SK-N-SH (cell line): ENCODE data around the gene NPIPA1. TPM values are rescaled to one million over a fixed set of nuclear protein-coding genes. Genes with fewer than 3 reads are reported as not detected.
"Not testable (repeated sequence)": the region's sequence is repeated elsewhere in the genome, so short reads cannot be mapped to it uniquely, and the experiment has no call there.

Experiments used
- CTCF ChIA-PET: fragments of 300-600, 350-600 bp; formaldehyde crosslinking; extraction: SDS; loops from one replicate; lab custom pipeline; 2021; lab: Yijun Ruan, JAX
- POLR2A ChIA-PET: fragments of 350-600 bp; sonication (Branson Sonifier 250); formaldehyde crosslinking; extraction: SDS; loops from one replicate; lab custom pipeline; 2020; ENCODE audit warnings: antibody characterized with exemption, inconsistent platforms; lab: Yijun Ruan, JAX
- DNase-seq: peaks from one replicate; pipeline ENCODE4 v3.0.0; 2012
- H2AFZ ChIP-seq: fragments of 200-600 bp; sonication (generic); 2 replicates; pipeline ENCODE4 v1.8.1; 2016; ENCODE audit warnings: antibody characterized with exemption, mild to moderate bottlenecking, low read depth
- H3F3A ChIP-seq: fragments of 200-600 bp; sonication (generic); replicated peaks from 2 replicates; pipeline ENCODE3; 2016; ENCODE audit warnings: antibody characterized with exemption, mild to moderate bottlenecking; ENCODE audit not compliant: insufficient read depth
- H3K27ac ChIP-seq, 2 experiments: fragments of 200-500 bp in 1 of 2; fragments of 200-600 bp in 1 of 2; sonication (Bioruptor generic) in 1 of 2; sonication (generic), shearing (Covaris generic) in 1 of 2; 2 replicates each; pipeline versions ENCODE4 v1.5.1 to v1.6.1; 2014 to 2016; ENCODE audit warnings: low read depth in 2 of 2, inconsistent platforms in 1 of 2, low read length in 1 of 2, mild to moderate bottlenecking in 1 of 2, mixed read lengths in 1 of 2
- H3K27me3 ChIP-seq: fragments of 200-600 bp; sonication (generic), shearing (Covaris generic); 2 replicates; pipeline ENCODE4 v1.6.1; 2016; ENCODE audit warnings: mixed run types; ENCODE audit not compliant: insufficient read depth
- H3K36me3 ChIP-seq, 2 experiments: fragments of 200-500 bp in 1 of 2; fragments of 200-600 bp in 1 of 2; sonication (Bioruptor generic) in 1 of 2; sonication (generic) in 1 of 2; replicated peaks in 1 of 2; 2 replicates each; pipeline versions ENCODE3 to v1.5.1; 2014 to 2016; ENCODE audit warnings: low read length in 1 of 2, mild to moderate bottlenecking in 1 of 2; ENCODE audit not compliant: insufficient read depth in 2 of 2, control insufficient read depth in 1 of 2
- H3K4me1 ChIP-seq, 2 experiments: fragments of 200-500 bp in 1 of 2; fragments of 200-600 bp in 1 of 2; sonication (Bioruptor generic) in 1 of 2; sonication (generic), shearing (Covaris generic) in 1 of 2; 2 replicates each; pipeline versions ENCODE4 v1.5.1 to v1.6.1; 2014 to 2016; ENCODE audit warnings: low read depth in 1 of 2, low read length in 1 of 2, mixed run types in 1 of 2; ENCODE audit not compliant: insufficient read depth in 2 of 2, control insufficient read depth in 1 of 2
- H3K4me2 ChIP-seq: fragments of 200-600 bp; sonication (generic), shearing (Covaris generic); 2 replicates; pipeline ENCODE4 v1.6.1; 2017; ENCODE audit warnings: mixed run types
- H3K4me3 ChIP-seq, 2 experiments: fragments of 200-500 bp in 1 of 2; fragments of 200-600 bp in 1 of 2; sonication (Bioruptor generic) in 1 of 2; sonication (generic), shearing (Covaris generic) in 1 of 2; 2 replicates each; pipeline versions ENCODE4 v1.5.1 to v1.8.1; 2014 to 2016; ENCODE audit warnings: low read depth in 2 of 2, inconsistent platforms in 1 of 2, low read length in 1 of 2, mild to moderate bottlenecking in 1 of 2, mixed read lengths in 1 of 2, moderate library complexity in 1 of 2
- H3K79me2 ChIP-seq: fragments of 200-600 bp; sonication (generic); 2 replicates; pipeline ENCODE4 v1.8.1; 2017; ENCODE audit warnings: mild to moderate bottlenecking; ENCODE audit not compliant: insufficient read depth
- H3K9ac ChIP-seq: fragments of 200-600 bp; sonication (generic); 2 replicates; pipeline ENCODE4 v1.6.1; 2017; ENCODE audit warnings: mixed run types
- H3K9me2 ChIP-seq: fragments of 200-600 bp; sonication (generic); 2 replicates; pipeline ENCODE4 v1.6.1; 2017; ENCODE audit warnings: mixed run types
- H3K9me3 ChIP-seq: fragments of 200-600 bp; sonication (generic); 2 replicates; pipeline ENCODE4 v1.6.1; 2017; ENCODE audit warnings: mixed run types, mild to moderate bottlenecking, moderate library complexity
- H4K20me1 ChIP-seq: fragments of 200-600 bp; sonication (generic); 2 replicates; pipeline ENCODE4 v1.6.1; 2017; ENCODE audit warnings: mild to moderate bottlenecking, mixed run types; ENCODE audit not compliant: insufficient read depth
- GABPA ChIP-seq: IDR thresholded peaks from 2 replicates; pipeline ENCODE4 v1.4.0; 2012; ENCODE audit warnings: low read depth, mild to moderate bottlenecking
- GATA2 ChIP-seq: sonication (generic); formaldehyde crosslinking; IDR thresholded peaks from 2 replicates; pipeline ENCODE4 v1.5.0; 2020; ENCODE audit warnings: mild to moderate bottlenecking, missing genetic modification reagents
- MAX ChIP-seq: IDR thresholded peaks from 2 replicates; pipeline ENCODE4 v1.4.0; 2012; ENCODE audit warnings: low read depth
- NRF1 ChIP-seq: IDR thresholded peaks from 2 replicates; pipeline ENCODE4 v1.6.1; 2012; ENCODE audit warnings: low read depth, mild to moderate bottlenecking, low read length
- PBX3 ChIP-seq: IDR thresholded peaks from 2 replicates; pipeline ENCODE4; 2012
- USF1 ChIP-seq: IDR thresholded peaks from 2 replicates; pipeline ENCODE4 v1.4.0; 2012; ENCODE audit warnings: low read depth, borderline replicate concordance
- USF2 ChIP-seq: fragments of 150-350 bp; IDR thresholded peaks from 2 replicates; pipeline ENCODE4 v1.6.1; 2017; ENCODE audit warnings: antibody characterized with exemption, low read length, low read depth, borderline replicate concordance
- WGBS: methylation state at CpG from one replicate; pipeline ENCODE4 v1.1.6; 2017; ENCODE audit warnings: low lambda C conversion rate; 5-methylcytosine and 5-hydroxymethylcytosine counted together
- polyA plus RNA-seq, 3 experiments: library from polyadenylated mRNA; depleted of rRNA; stranded (reverse); fragments of >200 nt; gene quantifications; 2 replicates each; pipeline ENCODE4 v1.2.3, GENCODE V29; 2012

NPIPA1 gene
- polyA plus RNA-seq, 1 of the 3 experiments (the other 2 are of a cell fraction) = 66.7 TPM

- Histone ChIP-seq H3K27ac (no peak overlapping the region), H2AFZ (no peak overlapping the region), H3K79me2 (no peaks in the 10 kb centered on the region), H3K9me3 (peaks cover 7% of the 10 kb centered on the region; the same call in 1 of the 2 replicates), H4K20me1 (no peaks in the 10 kb centered on the region), H3K9me2 (no peaks in the 10 kb centered on the region)
- TF ChIP-seq USF2 = no peak
- no peak for TF ChIP-seq USF1
- no peak for TF ChIP-seq GABPA
- no peak for TF ChIP-seq GATA2
- no peak for TF ChIP-seq NRF1
- TF ChIP-seq, all 33 proteins: peak for 0
- Histone ChIP-seq H3K36me3 (no peaks in the 10 kb centered on the region), H3K4me1 (no peaks in the 10 kb centered on the region), H3K27me3 (no peaks in the 10 kb centered on the region), H3K4me2 (no peak overlapping the region), H3F3A (no peaks in the 10 kb centered on the region), H3K9ac (no peak overlapping the region), H3K4me3 (no peak overlapping the region)
- 52% methylated on average over 8 of the region's 8 CpGs for WGBS
- DNase-seq = no peak
- POLR2A ChIA-PET = no interaction called here
- CTCF ChIA-PET = interaction anchor here (1.1 to 1.2 kb wide), 2 partner anchors 11 to 48 kb away, joined by 3 read pairs; partner anchors contain the start of gene PDXDC1
Measured at GRCh38 chr16:14963281-14964173, 26.3 kb downstream of the NPIPA1 start.

- Histone ChIP-seq H3K9ac (no peak overlapping the region), H2AFZ (no peak overlapping the region), H4K20me1 (no peaks in the 10 kb centered on the region), H3K9me2 (no peaks in the 10 kb centered on the region), H3K4me1 (no peaks in the 10 kb centered on the region), H3K36me3 (no peaks in the 10 kb centered on the region), H3F3A (no peaks in the 10 kb centered on the region), H3K79me2 (no peaks in the 10 kb centered on the region), H3K9me3 (peaks cover 7% of the 10 kb centered on the region; the same call in 1 of the 2 replicates), H3K27me3 (no peaks in the 10 kb centered on the region), H3K4me3 (no peak overlapping the region), H3K27ac (no peak overlapping the region), H3K4me2 (no peak overlapping the region)
- DNase-seq = no peak
- ChIA-PET POLR2A (no interaction called here), CTCF (no interaction called here)
- TF ChIP-seq MAX = no peak
- TF ChIP-seq PBX3 = no peak
- WGBS = 86% methylated on average over 17 of the region's 17 CpGs
Measured at GRCh38 chr16:14965328-14965727, 28.1 kb downstream of the NPIPA1 start.

- POLR2A ChIA-PET, DNase-seq, H3K36me3 ChIP-seq, H3K4me2 ChIP-seq, H3K9me3 ChIP-seq, H2AFZ ChIP-seq, H3K9me2 ChIP-seq, H4K20me1 ChIP-seq, H3F3A ChIP-seq, H3K4me3 ChIP-seq, CTCF ChIA-PET, H3K9ac ChIP-seq, H3K27ac ChIP-seq, H3K4me1 ChIP-seq, H3K27me3 ChIP-seq, H3K79me2 ChIP-seq: not testable (repeated sequence)
- WGBS = 94% methylated on average over 3 of the region's 3 CpGs
Measured at GRCh38 chr16:14969795-14970194, 32.6 kb downstream of the NPIPA1 start.

GRCh38 chr16:14971621-14972228 is 34.5 kb downstream of the NPIPA1 start:
- H3K4me2 ChIP-seq, H3K27me3 ChIP-seq, H2AFZ ChIP-seq, CTCF ChIA-PET, H3K9me3 ChIP-seq, POLR2A ChIA-PET, DNase-seq, H3K9ac ChIP-seq, H3F3A ChIP-seq, H3K4me1 ChIP-seq, H3K27ac ChIP-seq, H3K36me3 ChIP-seq, H4K20me1 ChIP-seq, H3K4me3 ChIP-seq, H3K9me2 ChIP-seq: not testable (repeated sequence)
- 87% methylated on average over 12 of the region's 12 CpGs for WGBS
- peaks cover 22% of the 10 kb centered on the region for H3K79me2 ChIP-seq
